ENCODE results near the gene ZNF764. TPM values are rescaled to one million over a fixed set of nuclear protein-coding genes. Genes with fewer than 3 reads are reported as not detected.

ZNF764 gene
- total RNA-seq (2013) = 5.4 TPM
- polyA plus RNA-seq = 1 to 10 TPM in 2 of 3 donors, under 1 TPM in 1; 0.94 to 4.6 (median 1.0) TPM
- 6.9 and 7.7 TPM in 2 replicates for polyA minus RNA-seq
- 1.5 to 9.8 (median 3.9) reads per million in 11 experiments for total RNA-seq

DNA sequence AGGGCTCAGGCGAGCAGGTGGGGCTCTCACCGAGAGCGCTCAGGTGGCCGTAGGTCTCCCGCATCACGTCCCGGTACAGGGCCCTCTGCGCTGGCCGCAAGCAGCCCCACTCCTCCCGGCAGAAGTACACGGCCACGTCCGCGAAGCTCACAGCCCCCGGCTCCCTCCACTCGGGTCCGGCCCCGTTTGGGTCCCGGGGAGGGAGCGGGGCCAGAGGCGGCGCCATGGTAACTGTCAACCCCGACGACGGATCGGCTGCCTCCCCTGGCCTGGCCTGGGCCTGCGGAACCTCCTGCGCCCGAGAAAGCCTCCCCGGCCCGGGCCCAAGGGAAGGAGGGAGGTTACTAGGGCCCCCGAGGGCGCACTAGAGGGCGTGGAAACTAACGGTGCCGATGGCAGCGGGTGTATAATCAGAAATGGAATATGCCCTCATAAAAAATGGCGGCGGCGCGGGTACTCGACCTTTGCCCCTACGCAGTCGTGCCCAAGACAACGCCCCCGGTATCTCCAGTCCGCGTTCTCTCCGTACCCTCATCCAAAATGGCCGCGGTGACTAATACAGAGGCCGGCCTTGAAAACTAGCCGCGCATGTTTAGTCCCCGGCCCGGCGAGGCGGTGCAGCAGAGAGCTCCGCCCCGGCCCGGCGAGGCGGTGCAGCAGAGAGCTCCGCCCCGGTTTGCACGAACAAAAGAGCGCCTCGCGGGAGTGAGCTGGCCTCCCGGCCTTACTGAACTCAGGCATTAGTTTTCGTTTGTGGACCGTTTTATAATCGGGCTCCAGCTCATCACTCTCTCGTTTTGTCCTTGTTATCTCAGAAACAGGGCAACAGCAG, at the start of gene ZNF764:
Gene ZNF764, minus strand, starts transcription at position 418 of the 832 bp plus-strand sequence. Its CDS starts 192 bp downstream, at position 226.
- TF ChIP-seq CTCF (IDR thresholded peaks at IDR 0.05) = no peak
- Histone ChIP-seq H3K9me3 (replicated peaks in 1 of 2; ENCODE audit: control insufficient read depth in 1 of 2, insufficient read depth in 1 of 2, low read length in 2 of 2) (no peaks in the 10 kb centered on the region), H3K27ac (ENCODE audit: low read depth in 1 of 2, low read length in 2 of 2) (peak within 1 kb of the TSS; percentile 76 to 80), H3K4me1 (ENCODE audit: control insufficient read depth in 1 of 2, insufficient read depth in 2 of 2, low read length in 2 of 2) (peaks cover 49 to 61% of the 10 kb centered on the region in 2 donors), H3K36me3 (replicated peaks in 1 of 2; ENCODE audit: control insufficient read depth in 1 of 2, insufficient read depth in 2 of 2, low read length in 2 of 2) (peaks cover 12 to 16% of the 10 kb centered on the region in 2 donors), H3K79me2 (ENCODE audit: insufficient read depth, low read length) (peaks cover 26% of the 10 kb centered on the region), H3K4me3 (replicated peaks in 1 of 3; ENCODE audit: low read depth in 2 of 3, low read length in 3 of 3) (peak within 1 kb of the TSS; percentile 61 to 93 (median 80)), H3K4me2 (replicated peaks; ENCODE audit: extremely low read depth, low read length, poor library complexity, severe bottlenecking) (peak within 1 kb of the TSS; percentile 95), H2AFZ (ENCODE audit: insufficient read depth, low read depth, low read length, poor library complexity, severe bottlenecking) (peak within 1 kb of the TSS; percentile 99), H3K9ac (ENCODE audit: insufficient read depth, low read length, poor library complexity, severe bottlenecking) (peak within 1 kb of the TSS; percentile 91), H3K27me3 (ENCODE audit: control insufficient read depth in 2 of 2, insufficient read depth in 2 of 2, low read length in 2 of 2) (no peaks in the 10 kb centered on the region), H4K20me1 (ENCODE audit: insufficient read depth, low read length) (peaks cover 2% of the 10 kb centered on the region)
- no peaks in the 10 kb centered on the region for H3K9me3 Mint-ChIP-seq
- intact Hi-C loops (cut with micrococcal nuclease) = loop anchor here (2.0 to 10.0 kb wide), 4 partner anchors 15 to 57 kb away; partner anchors contain the start of genes ZNF689 (in 1 of the 2), ZNF747 (in 1 of the 2) and ZNF768 (in 1 of the 2)
- H3K27ac Mint-ChIP-seq = peak within 1 kb of the TSS; percentile 92 to 98 (median 95)
- H3K36me3 Mint-ChIP-seq = peaks cover 13 to 26% of the 10 kb centered on the region in 2 donors
- peaks cover 56% of the 10 kb centered on the region for H3K4me1 Mint-ChIP-seq
- WGBS (ENCODE audit: insufficient coverage) = under 1% methylated on average over 71 of the region's 74 CpGs
- peaks cover 0 to 5% (median 0%) of the 10 kb centered on the region in 3 donors for H3K27me3 Mint-ChIP-seq (ENCODE audit: low read depth in 3 of 3)
- peak; percentile 96 to 97 (median 96) for DNase-seq
- peak within 1 kb of the TSS; percentile 83 to 88 for H3K4me3 Mint-ChIP-seq

DNA sequence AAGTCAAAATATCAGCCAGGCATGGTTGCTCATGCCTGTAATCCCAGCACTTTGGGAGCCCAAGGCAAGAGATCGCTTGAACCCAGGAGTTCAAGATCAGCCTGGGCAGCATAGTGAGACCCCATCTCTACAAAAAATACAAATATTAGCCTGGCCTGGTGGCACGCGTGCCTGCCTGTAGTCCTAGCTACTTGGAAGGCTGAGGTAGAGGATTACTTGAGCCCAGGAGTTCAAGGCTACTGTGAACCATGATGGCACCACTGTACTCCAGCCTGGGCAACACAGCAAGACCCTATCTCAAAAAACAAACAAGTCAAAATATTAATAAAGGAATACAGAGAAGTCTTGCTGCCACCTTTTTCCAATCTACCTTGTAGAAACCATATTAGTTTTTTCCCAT, 47.8 kb upstream of the ZNF764 start:
- peak overlapping the region in 1 of 2 donors; percentile 38 for H3K27ac ChIP-seq (ENCODE audit: low read depth in 1 of 2, low read length in 2 of 2)
- no peak overlapping the region for H3K4me3 ChIP-seq (replicated peaks in 1 of 3; ENCODE audit: low read depth in 2 of 3, low read length in 3 of 3)
- intact Hi-C loops (cut with micrococcal nuclease) = loop anchor here in 1 of 2 donors (5.0 kb wide), 1 partner anchor 79 kb away; the partner anchor contains the start of gene ZNF768
- H4K20me1 ChIP-seq (ENCODE audit: insufficient read depth, low read length) = peaks cover 8% of the 10 kb centered on the region
- Mint-ChIP-seq H3K27ac (peak overlapping the region in 4 of 7 donors; percentile 15 to 90 (median 77)), H3K4me1 (peaks cover 69% of the 10 kb centered on the region), H3K9me3 (no peaks in the 10 kb centered on the region), H3K36me3 (peaks cover 30 to 48% of the 10 kb centered on the region in 2 donors), H3K27me3 (ENCODE audit: low read depth in 3 of 3) (peaks cover 0 to 2% (median 0%) of the 10 kb centered on the region in 3 donors), H3K4me3 (no peak overlapping the region)
- DNase-seq = no peak
- H2AFZ ChIP-seq (ENCODE audit: insufficient read depth, low read depth, low read length, poor library complexity, severe bottlenecking) = no peak overlapping the region
- H3K79me2 ChIP-seq (ENCODE audit: insufficient read depth, low read length) = peaks cover 57% of the 10 kb centered on the region
- H3K27me3 ChIP-seq (ENCODE audit: control insufficient read depth in 2 of 2, insufficient read depth in 2 of 2, low read length in 2 of 2) = no peaks in the 10 kb centered on the region
- H3K9ac ChIP-seq (ENCODE audit: insufficient read depth, low read length, poor library complexity, severe bottlenecking) = no peak overlapping the region
- H3K4me1 ChIP-seq (ENCODE audit: control insufficient read depth in 1 of 2, insufficient read depth in 2 of 2, low read length in 2 of 2) = peaks cover 66 to 75% of the 10 kb centered on the region in 2 donors
- 100% methylated on average over 1 of the region's 3 CpGs for WGBS (ENCODE audit: insufficient coverage)
- no peak for TF ChIP-seq CTCF (IDR thresholded peaks at IDR 0.05)
- H3K4me2 ChIP-seq (replicated peaks; ENCODE audit: extremely low read depth, low read length, poor library complexity, severe bottlenecking) = no peak overlapping the region
- H3K9me3 ChIP-seq (replicated peaks in 1 of 2; ENCODE audit: control insufficient read depth in 1 of 2, insufficient read depth in 1 of 2, low read length in 2 of 2) = no peaks in the 10 kb centered on the region
- H3K36me3 ChIP-seq (replicated peaks in 1 of 2; ENCODE audit: control insufficient read depth in 1 of 2, insufficient read depth in 2 of 2, low read length in 2 of 2) = peaks cover 19 to 30% of the 10 kb centered on the region in 2 donors

Data from CD14-positive monocyte (primary cell).